Stomach (tissue), 19 donors: ENCODE results near the gene HERC6. TPM values are rescaled to one million over a fixed set of nuclear protein-coding genes. Genes with fewer than 3 reads are reported as not detected.

ENCODE experiments used
- DNase-seq, 2 donors: peaks; one replicate each; pipeline versions ENCODE4 v3.0.0 to v3.0.0-alpha.2; 2013 to 2019
- H3K27ac ChIP-seq, 5 donors: fragments of 200-600 bp in 4 of 5; sonication (generic) in 4 of 5; one replicate each; pipeline ENCODE4 v1.5.1; 2013 to 2019; ENCODE audit warnings: mild to moderate bottlenecking in 1 of 5, moderate library complexity in 1 of 5
- H3K27me3 ChIP-seq, 3 donors: fragments of 200-600 bp; sonication (generic); one replicate each; pipeline ENCODE4 v1.5.1; 2017 to 2019; ENCODE audit warnings: mixed run types in 1 of 3
- H3K36me3 ChIP-seq, 4 donors: fragments of 200-600 bp; sonication (generic); 1 replicate in 3 of 4; 2 replicates in 1 of 4; pipeline ENCODE4 v1.5.1; 2016 to 2019
- H3K4me1 ChIP-seq, 4 donors: fragments of 200-600 bp; sonication (generic); one replicate each; pipeline ENCODE4 v1.5.1; 2016 to 2019
- H3K4me3 ChIP-seq, 4 donors: fragments of 200-600 bp; sonication (generic) in 3 of 4; one replicate each; pipeline ENCODE4 v1.5.1; 2016 to 2019; ENCODE audit warnings: mild to moderate bottlenecking in 1 of 4
- H3K9me3 ChIP-seq, 4 donors: fragments of 200-600 bp; sonication (generic); one replicate each; pipeline ENCODE4 v1.5.1; 2016 to 2019
- EP300 ChIP-seq: sonication (generic); formaldehyde crosslinking; IDR thresholded peaks from one replicate; pipeline ENCODE4 v1.6.1; 2017; ENCODE audit warnings: antibody characterized with exemption
- POLR2A ChIP-seq, 4 donors: fragments of 450-650 bp; IDR thresholded peaks; one replicate each; pipeline ENCODE4 v1.6.1; 2016; ENCODE audit warnings: antibody characterized with exemption in 4 of 4, control low read depth in 2 of 4, mild to moderate bottlenecking in 1 of 4, moderate library complexity in 1 of 4
- POLR2AphosphoS5 ChIP-seq, 3 donors: sonication (generic); formaldehyde crosslinking; IDR thresholded peaks; one replicate each; pipeline ENCODE4 v1.6.1; 2016; ENCODE audit warnings: antibody characterized with exemption in 3 of 3
- WGBS, 5 donors: extraction: QIAGEN DNeasy Blood & Tissue Kit in 3 of 5; methylation state at CpG; one replicate each; pipeline versions ENCODE4 v1.1.5 to v1.1.7; 2013 to 2018; 5-methylcytosine and 5-hydroxymethylcytosine counted together
- intact Hi-C: fragments of 100-400 bp; cut with DNase I; formaldehyde crosslinking; loops from one replicate; pipeline ENCODE4 v1.15.1; 2023; ENCODE audit warnings: low total_unique reads
- long read RNA-seq, 10 donors: transcript quantifications; one replicate each; lab custom pipeline, GENCODE V29; 2026
- polyA plus RNA-seq, 3 donors: library from polyadenylated mRNA; stranded (reverse); fragments of 200-250 nt; gene quantifications; one replicate each; pipeline ENCODE4 v1.2.3, GENCODE V29; 2013
- total RNA-seq, 5 donors: library from RNA; depleted of rRNA; stranded (reverse); fragments of >200 nt; gene quantifications; one replicate each; pipeline versions ENCODE4 v1.1.0 to v1.2.3, GENCODE V29; 2014 to 2016
- TF ChIP-seq, protein P1 (sequence below), 7 experiments: fragments of 450-650 bp in 4 of 7; fragments of 200-600 bp in 3 of 7; sonication (generic) in 3 of 7; IDR thresholded peaks; one replicate each; pipeline ENCODE4 v1.5.1; 2016 to 2019; ENCODE audit warnings: antibody characterized with exemption in 7 of 7, control low read depth in 2 of 7, mild to moderate bottlenecking in 1 of 7
- donor health status: healthy with polysubstance abuse.
- donor health status: Bipolar disorder and iron deficiency.
- donor health status: healthy.

The HERC6 gene
- total RNA-seq = 10 to 100 TPM in 2 of 5 donors, 1 to 10 TPM in 2, under 1 TPM in 1; 0.58 to 18.7 (median 1.8) TPM
- 1 to 10 TPM; 4.4 to 9.6 (median 5.9) TPM for polyA plus RNA-seq
- long read RNA-seq, donor 1 = 0 reads
- long read RNA-seq, donor 2 = 0 reads
- long read RNA-seq, donor 3 = 0 reads
- long read RNA-seq, donor 4 = 0 reads
- long read RNA-seq, donor 5 = 0 reads
- long read RNA-seq, donor 6, partial matches to known transcripts = 5 of 5 reads
- long read RNA-seq, donor 6, other reads (novel, unspliced or antisense) = 0 of 5 reads
- long read RNA-seq, donor 7, partial matches to known transcripts = 0 of 1 reads
- long read RNA-seq, donor 7, other reads (novel, unspliced or antisense) = 0 of 1 reads
- long read RNA-seq, donor 8 = 0 reads
- long read RNA-seq, donor 9 = 0 reads
- long read RNA-seq, donor 10 = 0 reads

DNA sequence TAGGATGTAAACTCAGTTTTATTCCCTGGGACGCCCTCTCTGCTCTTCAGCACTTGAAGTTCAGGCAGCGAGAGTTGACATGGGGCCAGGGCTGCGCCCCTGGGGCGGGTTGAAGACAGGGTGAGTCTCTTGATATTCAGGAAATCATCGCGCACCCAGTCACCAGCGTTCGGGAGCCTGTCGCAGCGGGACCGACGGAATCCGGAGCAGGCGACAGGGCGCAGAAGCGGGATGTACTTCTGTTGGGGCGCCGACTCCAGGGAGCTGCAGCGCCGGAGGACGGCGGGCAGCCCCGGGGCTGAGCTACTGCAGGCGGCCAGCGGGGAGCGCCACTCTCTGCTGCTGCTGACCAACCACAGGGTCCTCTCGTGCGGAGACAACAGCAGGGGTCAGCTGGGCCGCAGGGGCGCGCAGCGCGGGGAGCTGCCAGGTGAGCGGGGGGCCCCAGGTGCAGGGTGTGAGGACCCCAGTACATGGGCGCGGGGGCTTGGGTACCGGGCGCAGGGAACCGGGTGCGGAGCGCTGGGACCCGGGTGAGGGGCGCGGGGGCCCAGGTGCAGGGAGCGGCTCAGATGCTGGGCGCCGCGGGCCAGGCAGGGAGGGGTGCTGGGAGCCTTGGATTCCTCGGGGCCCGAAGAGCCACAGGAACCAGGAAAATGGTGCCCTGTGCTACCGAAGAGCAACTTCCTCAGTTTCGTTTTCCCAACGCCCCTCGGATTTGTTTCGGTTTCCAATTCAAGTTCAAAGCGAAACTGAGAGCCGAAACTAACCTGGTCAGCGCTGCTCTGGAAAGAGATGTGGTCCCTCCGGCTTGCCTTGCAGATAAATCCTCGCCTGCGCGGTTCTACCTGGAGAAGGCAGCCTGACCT is at the start of gene HERC6:
HERC6 (plus strand) TSS at position 162 of the 869 bp plus-strand sequence; CDS start at position 232, 70 bp downstream.
- no peak for TF ChIP-seq POLR2A (IDR thresholded peaks at IDR 0.05)
- TF ChIP-seq, protein P1, sequence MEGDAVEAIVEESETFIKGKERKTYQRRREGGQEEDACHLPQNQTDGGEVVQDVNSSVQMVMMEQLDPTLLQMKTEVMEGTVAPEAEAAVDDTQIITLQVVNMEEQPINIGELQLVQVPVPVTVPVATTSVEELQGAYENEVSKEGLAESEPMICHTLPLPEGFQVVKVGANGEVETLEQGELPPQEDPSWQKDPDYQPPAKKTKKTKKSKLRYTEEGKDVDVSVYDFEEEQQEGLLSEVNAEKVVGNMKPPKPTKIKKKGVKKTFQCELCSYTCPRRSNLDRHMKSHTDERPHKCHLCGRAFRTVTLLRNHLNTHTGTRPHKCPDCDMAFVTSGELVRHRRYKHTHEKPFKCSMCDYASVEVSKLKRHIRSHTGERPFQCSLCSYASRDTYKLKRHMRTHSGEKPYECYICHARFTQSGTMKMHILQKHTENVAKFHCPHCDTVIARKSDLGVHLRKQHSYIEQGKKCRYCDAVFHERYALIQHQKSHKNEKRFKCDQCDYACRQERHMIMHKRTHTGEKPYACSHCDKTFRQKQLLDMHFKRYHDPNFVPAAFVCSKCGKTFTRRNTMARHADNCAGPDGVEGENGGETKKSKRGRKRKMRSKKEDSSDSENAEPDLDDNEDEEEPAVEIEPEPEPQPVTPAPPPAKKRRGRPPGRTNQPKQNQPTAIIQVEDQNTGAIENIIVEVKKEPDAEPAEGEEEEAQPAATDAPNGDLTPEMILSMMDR (IDR thresholded peaks at IDR 0.05) = peak in 5 of 7 experiments; percentile 62 to 76 (median 74)
- peak; percentile 15 to 80 (median 78) for TF ChIP-seq POLR2AphosphoS5 (IDR thresholded peaks at IDR 0.05)
- TF ChIP-seq EP300 = no peak
- WGBS, 5 donors = 0 to 2% (median 1%) methylated on average over 31 to 62 of the region's 62 CpGs
- intact Hi-C loops = no loop called here

GRCh38 chr4:88333741-88334405 is 44.8 kb upstream of the HERC6 start:
- 95 to 100% (median 100%) methylated on average over 1 of the region's 1 CpG for WGBS, 5 donors

More for the DNA sequence above, at the start of gene HERC6:
- no peaks in the 10 kb centered on the region for H3K36me3 ChIP-seq
- no peaks in the 10 kb centered on the region for H3K9me3 ChIP-seq
- H3K27me3 ChIP-seq = no peaks in the 10 kb centered on the region
- H3K4me1 ChIP-seq = peaks cover 0 to 6% (median 2%) of the 10 kb centered on the region in 4 donors
- H3K4me3 ChIP-seq = peak within 1 kb of the TSS; percentile 84 to 98 (median 91)
- H3K27ac ChIP-seq = peak within 1 kb of the TSS; percentile 97 to 99 (median 98)
- peak; percentile 81 to 96 for DNase-seq

DNA sequence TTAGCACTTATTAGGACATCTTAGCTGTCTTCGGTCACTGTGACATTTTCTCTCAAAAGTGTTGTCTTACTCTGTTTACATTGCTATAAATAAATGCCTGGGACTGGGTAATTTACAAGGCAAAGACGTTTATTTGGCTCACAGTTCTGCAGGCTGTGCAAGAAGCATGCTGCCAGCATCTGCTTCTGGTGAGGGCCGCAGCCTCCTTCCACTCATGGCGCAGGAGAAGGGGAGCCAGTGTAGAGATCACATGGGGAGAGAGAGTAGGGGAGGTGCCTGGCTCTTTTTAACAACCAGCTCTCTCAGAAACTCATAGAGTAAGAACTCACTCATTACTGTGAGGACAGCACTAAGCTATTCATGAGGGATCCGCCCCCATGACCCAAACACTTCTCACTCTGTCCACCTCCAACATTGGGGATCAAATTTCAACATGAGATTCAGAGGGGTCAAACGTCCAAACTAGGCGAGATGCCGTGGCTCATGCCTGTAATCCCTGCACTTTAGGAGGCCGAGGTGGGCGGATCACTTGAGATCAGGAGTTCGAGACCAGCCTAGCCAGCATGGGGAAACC is 43.5 kb upstream of the HERC6 start:
- peak in 1 of 2 donors; percentile 20 for DNase-seq
- H3K4me3 ChIP-seq = no peak overlapping the region
- WGBS, 5 donors = 44 to 51% (median 46%) methylated on average over 11 of the region's 11 CpGs
- TF ChIP-seq POLR2A (IDR thresholded peaks at IDR 0.05) (no peak), POLR2AphosphoS5 (IDR thresholded peaks at IDR 0.05) (no peak), EP300 (no peak)
- TF ChIP-seq, protein P1 (IDR thresholded peaks at IDR 0.05) = no peak
- H3K27me3 ChIP-seq = no peaks in the 10 kb centered on the region
- peaks cover 0 to 9% (median 5%) of the 10 kb centered on the region in 4 donors for H3K4me1 ChIP-seq
- H3K36me3 ChIP-seq = no peaks in the 10 kb centered on the region
- no peaks in the 10 kb centered on the region for H3K9me3 ChIP-seq
- intact Hi-C loops = no loop called here
- no peak overlapping the region for H3K27ac ChIP-seq

More at GRCh38 chr4:88333741-88334405, 44.8 kb upstream of the HERC6 start:
- TF ChIP-seq, protein P1 (IDR thresholded peaks at IDR 0.05) = no peak
- no peak for TF ChIP-seq EP300
- TF ChIP-seq POLR2AphosphoS5 (IDR thresholded peaks at IDR 0.05) = no peak
- TF ChIP-seq POLR2A (IDR thresholded peaks at IDR 0.05) = no peak
- H3K27me3 ChIP-seq = no peaks in the 10 kb centered on the region
- no peaks in the 10 kb centered on the region for H3K36me3 ChIP-seq
- intact Hi-C loops = no loop called here
- no peak for DNase-seq
- peaks cover 0 to 9% (median 5%) of the 10 kb centered on the region in 4 donors for H3K4me1 ChIP-seq
- H3K27ac ChIP-seq = no peak overlapping the region
- no peak overlapping the region for H3K4me3 ChIP-seq
- H3K9me3 ChIP-seq = no peaks in the 10 kb centered on the region
